ENCODE results near the gene CIRBP.
A peak's percentile ranks its signal among the peaks of the same experiment; 100 is the strongest.

CIRBP gene

GRCh38 chr19:1230783-1231489 lies 38.2 kb upstream of the CIRBP start:
- no peak for DNase-seq (ENCODE audit: low read depth)

DNA sequence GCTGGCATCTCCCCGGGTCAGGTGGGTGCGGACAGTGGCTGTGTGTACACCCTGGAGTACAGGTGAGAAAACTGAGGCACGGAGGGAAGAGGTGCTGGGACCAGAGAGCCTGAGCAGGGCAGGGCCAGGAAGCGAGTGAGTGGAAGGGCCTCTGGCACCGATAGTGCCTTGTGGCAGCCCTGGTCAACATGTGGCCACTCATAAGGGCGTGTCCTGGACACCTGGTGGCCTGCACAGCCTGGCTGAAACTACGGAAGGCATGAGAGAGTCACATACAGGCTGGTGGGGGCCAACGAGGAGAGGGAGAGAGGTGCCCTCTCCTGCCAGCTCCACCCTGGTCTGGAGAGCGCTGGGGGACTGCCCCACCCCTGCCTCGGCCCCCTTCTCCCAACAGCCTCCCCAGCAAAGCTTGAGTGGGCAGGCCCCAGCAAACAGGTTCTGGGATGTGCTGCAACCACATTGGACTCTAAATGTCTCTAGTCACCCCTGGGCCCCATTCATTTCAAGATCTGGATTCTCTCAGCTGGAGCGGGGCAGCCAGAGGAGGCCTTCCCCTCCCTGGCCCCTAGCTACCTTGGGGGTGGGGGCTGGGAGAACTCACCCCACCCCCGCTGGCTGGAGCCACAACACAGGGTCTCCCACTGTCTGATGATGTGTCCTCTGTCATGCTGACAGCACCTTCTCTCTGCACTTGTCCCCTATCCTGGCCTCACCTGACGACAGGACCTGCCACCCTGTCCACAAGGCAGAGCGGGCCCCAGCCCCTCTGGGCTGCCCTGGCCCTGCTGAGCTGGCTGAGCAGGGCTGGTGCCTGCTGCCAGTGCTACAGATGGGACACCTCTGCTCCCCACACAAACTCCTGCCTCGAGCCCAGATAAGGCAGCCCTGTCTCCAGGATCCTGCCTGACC lies 37.1 kb upstream of the CIRBP start:
- DNase-seq (ENCODE audit: low read depth) = no peak

DNA sequence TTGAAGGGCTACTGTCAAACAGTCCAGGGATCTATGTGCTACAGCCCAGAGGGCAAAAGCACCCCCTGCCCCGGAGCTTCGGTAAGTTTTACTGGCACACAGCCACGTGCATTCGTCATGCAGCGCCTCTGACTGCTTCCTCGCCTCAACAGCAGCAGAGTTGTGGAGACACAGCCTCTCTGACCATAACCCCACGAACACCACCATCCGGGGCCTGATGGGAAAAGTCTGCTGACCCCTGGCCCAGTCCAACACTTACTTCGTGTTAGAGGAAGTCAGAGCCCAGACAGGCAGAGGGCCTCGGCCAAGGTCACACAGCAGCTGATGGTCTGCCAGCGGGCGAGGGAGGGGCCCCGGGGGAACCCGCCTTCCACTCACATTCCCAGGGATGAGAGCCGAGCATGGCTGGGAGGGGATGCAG lies 36.5 kb upstream of the CIRBP start:
- no peak for DNase-seq (ENCODE audit: low read depth)

GRCh38 chr19:1233115-1233667 lies 35.9 kb upstream of the CIRBP start:
- no peak for DNase-seq (ENCODE audit: low read depth)

DNA sequence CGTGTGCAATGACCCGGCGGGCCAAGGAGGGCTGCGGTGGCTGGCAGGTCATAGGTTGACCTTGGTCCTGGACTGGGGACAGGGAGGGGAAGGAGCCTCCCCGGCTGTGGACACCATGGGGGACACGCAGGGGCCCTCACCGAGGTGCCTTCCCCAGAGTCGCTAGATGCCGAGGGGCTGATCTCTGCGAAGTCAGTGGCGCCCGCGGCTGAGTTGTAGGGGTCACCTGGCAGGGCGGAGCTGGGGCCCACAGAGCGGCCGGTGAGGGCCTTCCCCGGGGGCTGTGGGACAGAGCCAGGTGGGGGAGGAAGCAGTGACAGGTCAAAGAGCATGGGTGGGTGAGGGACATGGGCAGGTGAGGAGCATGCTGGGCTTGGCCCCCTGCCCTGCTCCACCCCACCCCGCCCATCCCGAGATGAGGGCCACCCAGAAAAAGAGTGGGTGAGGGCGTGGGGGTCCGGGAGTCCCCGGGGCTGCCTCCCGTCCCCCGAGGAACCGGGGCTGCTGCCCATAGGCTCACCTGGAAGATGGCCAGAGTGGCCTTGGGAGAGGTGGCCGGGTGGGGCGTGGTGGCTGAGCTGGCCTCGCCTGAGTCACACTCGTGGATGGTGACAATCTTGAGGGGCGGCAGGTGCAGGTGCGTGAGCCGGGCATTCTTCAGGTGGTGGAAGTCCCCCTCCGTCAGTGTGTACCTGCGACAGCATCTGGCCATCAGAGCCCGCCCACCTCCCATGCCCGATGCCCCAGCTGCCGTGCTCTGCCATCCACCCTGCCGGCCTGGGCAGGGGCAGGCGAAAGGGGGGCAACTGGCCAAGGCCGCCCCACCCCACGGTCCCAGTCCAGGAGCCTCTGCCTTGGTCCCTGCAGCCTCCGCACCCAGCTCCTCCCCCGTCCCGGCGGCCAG lies 34.8 kb upstream of the CIRBP start:
- DNase-seq (ENCODE audit: low read depth) = no peak

- DNase-seq (ENCODE audit: low read depth) = no peak
Measured at GRCh38 chr19:1234955-1235380, 34.2 kb upstream of the CIRBP start.

DNA sequence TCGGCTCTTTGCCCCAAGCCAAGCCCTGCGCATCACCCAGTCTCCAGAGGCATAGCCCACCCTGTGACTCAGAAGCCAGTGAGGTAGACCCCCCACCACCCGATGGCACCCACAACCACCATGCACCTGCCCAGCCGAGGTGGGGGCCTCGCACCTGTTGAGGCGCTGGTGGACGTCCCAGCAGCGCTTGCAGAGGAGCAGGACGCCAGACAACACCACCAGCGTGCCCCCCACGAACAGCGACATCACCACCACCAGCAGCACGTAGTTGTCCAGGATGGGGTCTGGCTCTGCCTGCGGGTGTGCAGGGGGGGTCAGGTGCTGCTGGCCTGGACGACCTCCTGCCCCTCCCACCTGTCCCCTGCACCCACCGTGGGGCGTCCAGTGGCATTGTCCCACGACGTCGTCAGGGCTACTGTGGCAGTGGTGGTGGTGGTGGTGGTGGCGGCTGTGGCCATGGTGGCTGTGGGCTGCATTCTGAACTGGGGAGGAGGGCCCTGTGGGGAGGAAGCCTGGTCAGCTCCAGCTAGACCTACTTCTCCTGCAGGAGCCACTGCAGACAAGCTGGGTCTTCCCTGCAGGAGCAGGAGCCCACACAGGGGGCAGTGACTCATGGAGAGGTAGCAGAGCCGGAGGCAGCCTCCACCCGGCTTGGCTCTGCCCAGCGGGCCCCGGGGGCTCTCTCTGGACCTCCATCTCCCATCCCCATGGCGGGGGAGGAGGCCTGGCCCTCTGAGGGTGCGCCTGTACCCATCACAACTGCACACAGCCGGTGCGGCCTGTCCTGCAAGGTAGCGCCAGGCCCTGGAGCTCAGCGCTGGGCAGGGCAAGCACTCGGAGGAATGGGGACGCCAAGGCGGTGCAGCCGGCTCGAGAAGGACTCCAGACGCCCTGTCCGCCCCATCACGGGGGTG lies 33.2 kb upstream of the CIRBP start:
- DNase-seq (ENCODE audit: low read depth) = no peak

GRCh38 chr19:1236576-1236975 lies 32.6 kb upstream of the CIRBP start:
- no peak for DNase-seq (ENCODE audit: low read depth)

DNA sequence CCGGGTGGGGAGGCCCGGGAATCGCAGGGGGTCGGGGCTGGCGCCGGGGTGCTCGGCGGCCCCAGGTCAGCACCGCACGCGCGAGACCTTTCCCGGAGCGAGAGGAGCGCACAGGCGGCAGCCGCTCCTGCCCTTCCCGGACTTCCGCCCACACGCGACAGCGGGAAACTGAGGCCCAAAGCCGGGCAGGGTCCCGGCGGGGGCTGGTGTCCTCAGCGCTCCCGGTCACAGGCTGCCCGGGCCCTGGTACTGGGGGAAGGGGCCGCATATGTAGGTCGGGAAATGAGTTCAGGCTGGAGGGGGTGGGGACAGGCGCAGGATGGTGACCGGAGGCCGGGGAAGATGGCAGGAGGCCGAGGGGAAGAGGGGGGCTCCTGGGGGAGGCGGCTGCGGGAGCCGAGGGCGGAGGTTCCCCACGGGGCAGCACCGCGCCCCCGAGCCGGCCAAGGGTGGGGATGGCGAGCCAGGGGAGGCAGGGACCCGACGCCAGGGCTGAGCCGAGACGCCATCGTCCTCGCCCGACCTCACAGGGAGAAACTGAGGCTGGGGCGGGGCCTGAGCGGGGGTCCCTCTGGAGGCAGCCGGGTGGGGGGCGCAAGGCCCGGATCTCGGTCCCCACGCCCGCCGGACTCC lies 32.0 kb upstream of the CIRBP start:
- no peak for DNase-seq (ENCODE audit: low read depth)

DNA sequence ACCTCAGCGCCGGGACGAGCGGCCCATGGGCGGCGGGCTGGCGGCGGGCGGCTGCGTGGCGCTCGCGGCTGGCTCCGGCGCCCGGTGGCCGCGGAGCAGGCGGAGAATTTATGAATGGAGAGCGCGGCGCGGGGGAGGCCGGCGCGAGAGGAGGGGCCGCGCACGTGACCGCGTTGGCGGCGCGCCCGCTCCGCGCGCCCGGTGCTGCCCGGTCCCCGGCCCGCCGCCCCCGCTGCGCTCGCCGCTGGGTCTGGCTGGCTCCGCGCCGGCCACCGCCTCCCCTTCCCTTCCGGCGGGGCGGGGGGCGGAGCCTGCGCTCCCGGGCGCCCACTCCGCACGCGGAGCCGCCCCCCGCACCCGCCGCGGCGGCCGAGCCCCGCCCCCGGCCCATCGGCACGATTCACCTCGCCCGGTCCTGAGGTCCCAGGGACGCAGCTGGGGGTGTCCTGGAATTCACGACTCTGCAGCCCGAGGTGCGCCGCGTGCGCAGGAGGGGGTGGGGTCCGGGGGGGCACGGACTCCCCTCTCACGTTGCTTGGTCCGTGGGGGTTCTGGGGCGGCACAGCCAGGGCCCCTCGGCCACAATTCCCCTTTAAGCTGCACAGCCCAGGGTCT lies 31.3 kb upstream of the CIRBP start, which contains the start of gene CBARP:
Gene CBARP, minus strand, starts transcription at position 252 of the 615 bp plus-strand sequence. CDS start 1,905 bp downstream, outside the sequence.
- no peak for DNase-seq (ENCODE audit: low read depth)

DNA sequence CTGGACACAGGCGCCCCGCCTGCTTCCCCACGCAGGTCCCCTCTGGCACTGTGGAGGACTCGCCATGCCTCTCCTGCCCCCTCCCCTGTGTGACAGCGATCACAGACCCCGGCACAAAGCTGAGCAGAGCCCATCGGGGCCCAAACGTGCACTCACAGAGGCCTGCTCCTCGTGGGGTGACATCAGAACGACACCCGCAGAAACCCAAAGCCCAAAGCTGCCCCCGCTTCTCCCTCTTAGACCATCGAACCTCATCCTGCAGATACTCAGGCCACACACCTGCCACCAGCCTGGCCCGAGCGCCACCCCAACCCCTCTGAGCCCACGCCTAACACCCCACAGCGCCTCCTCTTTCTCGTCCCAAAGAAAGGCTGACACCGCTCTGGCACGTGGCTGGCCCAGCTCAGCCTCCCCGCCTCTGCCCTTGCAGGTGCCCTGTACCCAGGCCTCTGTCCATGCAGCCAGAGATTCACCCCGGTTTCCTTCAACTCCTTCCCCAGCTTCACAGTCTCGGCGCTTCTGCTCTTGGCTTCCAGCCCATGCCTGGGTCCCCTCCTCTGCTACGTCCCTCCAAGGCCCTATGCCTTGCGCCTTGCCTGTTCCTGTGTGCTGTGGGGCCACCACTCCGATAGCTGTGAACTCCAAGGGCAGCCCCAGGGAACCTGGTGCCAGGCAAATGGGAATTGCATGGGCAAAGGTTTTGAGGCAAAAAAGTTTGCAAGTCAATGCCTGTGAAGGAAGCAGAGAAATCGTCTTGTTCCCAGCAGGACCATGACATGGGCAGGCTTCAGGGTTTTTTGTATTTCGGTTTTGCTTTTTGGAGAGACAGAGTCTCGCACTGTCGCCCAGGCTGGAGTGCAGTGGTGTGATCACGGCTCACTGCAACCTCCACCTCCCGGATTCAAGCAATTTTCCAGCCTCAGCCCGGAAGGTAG lies 30.5 kb upstream of the CIRBP start:
- no peak for DNase-seq (ENCODE audit: low read depth)

DNA sequence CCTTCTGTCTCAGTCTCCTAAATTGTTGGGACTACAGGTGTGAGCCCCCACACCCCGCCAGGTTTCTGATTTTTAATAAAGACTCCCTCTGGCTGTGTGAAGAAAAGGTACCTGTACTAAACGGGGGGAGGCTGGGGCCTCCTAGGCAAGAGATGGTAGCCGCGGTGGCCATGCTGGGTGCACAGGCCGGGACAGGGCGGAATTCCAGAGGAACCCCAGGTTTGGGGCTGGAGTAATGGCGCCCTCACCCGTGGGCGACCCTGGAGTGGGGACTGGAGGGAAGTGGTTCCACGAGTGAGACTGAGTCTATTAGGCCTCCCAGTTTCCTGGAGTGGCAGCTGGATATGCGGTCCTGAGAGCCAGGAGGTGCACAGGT lies 29.7 kb upstream of the CIRBP start:
- no peak for DNase-seq (ENCODE audit: low read depth)

GRCh38 chr19:1239796-1240737 lies 29.1 kb upstream of the CIRBP start:
- DNase-seq (ENCODE audit: low read depth) = peak; percentile 91

DNA sequence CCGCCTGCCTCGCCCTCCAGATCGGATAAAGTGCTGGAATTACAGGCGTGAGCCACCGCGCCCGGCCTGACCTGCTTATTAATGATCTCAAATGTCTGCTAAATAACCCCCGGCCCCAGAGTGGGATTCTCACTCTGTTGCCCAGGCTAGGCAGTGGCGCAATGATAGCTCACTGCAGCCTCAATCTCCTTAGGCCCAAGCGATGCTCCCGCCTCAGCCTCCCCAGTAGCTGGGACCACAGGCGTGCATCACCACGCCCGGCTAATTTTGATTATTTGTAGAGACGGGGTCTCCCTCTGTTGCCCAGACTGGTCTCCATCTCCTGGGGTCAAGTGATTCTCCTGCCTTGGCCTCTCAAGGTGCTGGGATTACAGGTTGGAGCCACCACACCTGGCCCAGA lies 28.2 kb upstream of the CIRBP start:
- no peak for DNase-seq (ENCODE audit: low read depth)

- DNase-seq (ENCODE audit: low read depth) = peak; percentile 89
Measured at GRCh38 chr19:1241417-1242095, 27.6 kb upstream of the CIRBP start, which contains the start of gene ATP5F1D. TSS of gene ATP5F1D (plus strand) at chr19:1241751. CDS start at chr19:1241851, 100 bp downstream.

DNA sequence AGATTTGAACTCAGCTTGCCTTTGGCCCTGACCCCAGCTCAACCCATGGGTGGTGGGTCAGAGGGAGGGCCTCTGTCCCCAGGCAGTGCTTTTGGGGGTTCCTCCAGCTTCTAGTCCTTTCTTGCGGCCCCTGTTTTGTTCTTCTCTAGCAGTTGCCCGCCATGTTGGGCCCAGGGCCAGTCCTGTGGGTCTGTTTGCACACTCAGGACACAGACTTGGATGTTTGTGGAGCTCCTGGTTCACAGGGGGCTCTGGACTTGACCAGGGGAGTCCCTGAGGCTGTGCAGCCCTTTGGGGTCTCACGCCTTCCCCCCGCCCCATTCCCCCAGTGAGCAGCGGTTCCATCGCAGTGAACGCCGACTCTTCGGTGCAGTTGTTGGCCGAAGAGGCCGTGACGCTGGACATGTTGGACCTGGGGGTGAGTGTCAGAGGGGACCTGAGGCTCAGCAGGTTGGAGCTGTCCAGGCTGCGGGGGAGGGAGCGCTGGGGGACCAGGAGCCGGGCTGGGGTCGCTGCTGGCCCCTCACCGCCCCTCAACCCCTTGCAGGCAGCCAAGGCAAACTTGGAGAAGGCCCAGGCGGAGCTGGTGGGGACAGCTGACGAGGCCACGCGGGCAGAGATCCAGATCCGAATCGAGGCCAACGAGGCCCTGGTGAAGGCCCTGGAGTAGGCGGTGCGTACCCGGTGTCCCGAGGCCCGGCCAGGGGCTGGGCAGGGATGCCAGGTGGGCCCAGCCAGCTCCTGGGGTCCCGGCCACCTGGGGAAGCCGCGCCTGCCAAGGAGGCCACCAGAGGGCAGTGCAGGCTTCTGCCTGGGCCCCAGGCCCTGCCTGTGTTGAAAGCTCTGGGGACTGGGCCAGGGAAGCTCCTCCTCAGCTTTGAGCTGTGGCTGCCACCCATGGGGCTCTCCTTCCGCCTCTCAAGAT lies 25.1 kb upstream of the CIRBP start:
- DNase-seq (ENCODE audit: low read depth) = no peak
